Measurements from ENCODE around the gene DDX4. TPM values are rescaled to one million over a fixed set of nuclear protein-coding genes. Genes with fewer than 3 reads are reported as not detected.
"Not testable (repeated sequence)": the region's sequence is repeated elsewhere in the genome, so short reads cannot be mapped to it uniquely, and the experiment has no call there.

The DDX4 gene
- polyA plus RNA-seq, 2 donors: not detected

GRCh38 chr5:55750499-55750898, 12.6 kb downstream of the DDX4 start:
- Histone ChIP-seq H3K36me3 (ENCODE audit: control insufficient read depth in 2 of 2, insufficient read depth in 2 of 2, low read length in 1 of 2) (no peaks in the 10 kb centered on the region), H3K27me3 (ENCODE audit: control insufficient read depth in 1 of 2, insufficient read depth in 2 of 2, low read length in 2 of 2) (no peaks in the 10 kb centered on the region), H3K9me3 (ENCODE audit: control insufficient read depth in 2 of 2, insufficient read depth in 1 of 2, low read depth in 1 of 2, low read length in 1 of 2) (no peaks in the 10 kb centered on the region), H3K27ac (ENCODE audit: low read depth in 2 of 2, low read length in 1 of 2) (no peak overlapping the region), H3K4me1 (ENCODE audit: control insufficient read depth in 2 of 2, insufficient read depth in 2 of 2, low read length in 1 of 2) (no peaks in the 10 kb centered on the region), H3K4me3 (ENCODE audit: low read depth in 1 of 2, low read length in 2 of 2) (no peak overlapping the region)
- WGBS, 2 donors: 68 to 79% methylated on average over 3 of the region's 3 CpGs

- no peaks in the 10 kb centered on the region for H3K4me1 ChIP-seq (ENCODE audit: control insufficient read depth in 2 of 2, insufficient read depth in 2 of 2, low read length in 1 of 2)
- H3K27ac ChIP-seq (ENCODE audit: low read depth in 2 of 2, low read length in 1 of 2): no peak overlapping the region
- no peaks in the 10 kb centered on the region for H3K27me3 ChIP-seq (ENCODE audit: control insufficient read depth in 1 of 2, insufficient read depth in 2 of 2, low read length in 2 of 2)
- H3K4me3 ChIP-seq (ENCODE audit: low read depth in 1 of 2, low read length in 2 of 2): no peak overlapping the region
- WGBS, 2 donors: 66 to 76% methylated on average over 1 of the region's 1 CpG
- no peaks in the 10 kb centered on the region for H3K36me3 ChIP-seq (ENCODE audit: control insufficient read depth in 2 of 2, insufficient read depth in 2 of 2, low read length in 1 of 2)
- H3K9me3 ChIP-seq (ENCODE audit: control insufficient read depth in 2 of 2, insufficient read depth in 1 of 2, low read depth in 1 of 2, low read length in 1 of 2): no peaks in the 10 kb centered on the region
These were observed 20.4 kb downstream of the DDX4 start for GRCh38 chr5:55758231-55758630.

GRCh38 chr5:55758714-55759113, 20.9 kb downstream of the DDX4 start:
- H3K36me3 ChIP-seq (ENCODE audit: control insufficient read depth in 2 of 2, insufficient read depth in 2 of 2, low read length in 1 of 2): no peaks in the 10 kb centered on the region
- no peak overlapping the region for H3K4me3 ChIP-seq (ENCODE audit: low read depth in 1 of 2, low read length in 2 of 2)
- H3K9me3 ChIP-seq (ENCODE audit: control insufficient read depth in 2 of 2, insufficient read depth in 1 of 2, low read depth in 1 of 2, low read length in 1 of 2): no peaks in the 10 kb centered on the region
- WGBS, 2 donors: 65 to 74% methylated on average over 2 of the region's 2 CpGs
- H3K27ac ChIP-seq (ENCODE audit: low read depth in 2 of 2, low read length in 1 of 2): no peak overlapping the region
- no peaks in the 10 kb centered on the region for H3K4me1 ChIP-seq (ENCODE audit: control insufficient read depth in 2 of 2, insufficient read depth in 2 of 2, low read length in 1 of 2)
- H3K27me3 ChIP-seq (ENCODE audit: control insufficient read depth in 1 of 2, insufficient read depth in 2 of 2, low read length in 2 of 2): no peaks in the 10 kb centered on the region

GRCh38 chr5:55761721-55762120, 23.9 kb downstream of the DDX4 start:
- H3K27me3 ChIP-seq (ENCODE audit: control insufficient read depth in 1 of 2, insufficient read depth in 2 of 2, low read length in 2 of 2); H3K4me3 ChIP-seq (ENCODE audit: low read depth in 1 of 2, low read length in 2 of 2); H3K9me3 ChIP-seq (ENCODE audit: control insufficient read depth in 2 of 2, insufficient read depth in 1 of 2, low read depth in 1 of 2, low read length in 1 of 2); H3K4me1 ChIP-seq (ENCODE audit: control insufficient read depth in 2 of 2, insufficient read depth in 2 of 2, low read length in 1 of 2); H3K36me3 ChIP-seq (ENCODE audit: control insufficient read depth in 2 of 2, insufficient read depth in 2 of 2, low read length in 1 of 2); H3K27ac ChIP-seq (ENCODE audit: low read depth in 2 of 2, low read length in 1 of 2): not testable (repeated sequence)
- 90% methylated on average over 7 of the region's 7 CpGs for WGBS, 2 donors

- H3K4me3 ChIP-seq (ENCODE audit: low read depth in 1 of 2, low read length in 2 of 2): no peak overlapping the region
- no peaks in the 10 kb centered on the region for H3K9me3 ChIP-seq (ENCODE audit: control insufficient read depth in 2 of 2, insufficient read depth in 1 of 2, low read depth in 1 of 2, low read length in 1 of 2)
- H3K4me1 ChIP-seq (ENCODE audit: control insufficient read depth in 2 of 2, insufficient read depth in 2 of 2, low read length in 1 of 2): no peaks in the 10 kb centered on the region
- no peaks in the 10 kb centered on the region for H3K36me3 ChIP-seq (ENCODE audit: control insufficient read depth in 2 of 2, insufficient read depth in 2 of 2, low read length in 1 of 2)
- H3K27me3 ChIP-seq (ENCODE audit: control insufficient read depth in 1 of 2, insufficient read depth in 2 of 2, low read length in 2 of 2): no peaks in the 10 kb centered on the region
- WGBS, 2 donors: 75 to 78% methylated on average over 2 of the region's 2 CpGs
- H3K27ac ChIP-seq (ENCODE audit: low read depth in 2 of 2, low read length in 1 of 2): no peak overlapping the region
These were observed 26.0 kb downstream of the DDX4 start for GRCh38 chr5:55763746-55764420.

GRCh38 chr5:55768279-55768678, 30.4 kb downstream of the DDX4 start:
- Histone ChIP-seq H3K4me3 (ENCODE audit: low read depth in 1 of 2, low read length in 2 of 2) (no peak overlapping the region), H3K27me3 (ENCODE audit: control insufficient read depth in 1 of 2, insufficient read depth in 2 of 2, low read length in 2 of 2) (no peaks in the 10 kb centered on the region), H3K36me3 (ENCODE audit: control insufficient read depth in 2 of 2, insufficient read depth in 2 of 2, low read length in 1 of 2) (no peaks in the 10 kb centered on the region), H3K4me1 (ENCODE audit: control insufficient read depth in 2 of 2, insufficient read depth in 2 of 2, low read length in 1 of 2) (no peaks in the 10 kb centered on the region), H3K27ac (ENCODE audit: low read depth in 2 of 2, low read length in 1 of 2) (no peak overlapping the region), H3K9me3 (ENCODE audit: control insufficient read depth in 2 of 2, insufficient read depth in 1 of 2, low read depth in 1 of 2, low read length in 1 of 2) (no peaks in the 10 kb centered on the region)
- 98 to 99% methylated on average over 2 of the region's 2 CpGs for WGBS, 2 donors

GRCh38 chr5:55771175-55771655, 33.4 kb downstream of the DDX4 start:
- no peak overlapping the region for H3K27ac ChIP-seq (ENCODE audit: low read depth in 2 of 2, low read length in 1 of 2)
- H3K9me3 ChIP-seq (ENCODE audit: control insufficient read depth in 2 of 2, insufficient read depth in 1 of 2, low read depth in 1 of 2, low read length in 1 of 2): no peaks in the 10 kb centered on the region
- no peaks in the 10 kb centered on the region for H3K36me3 ChIP-seq (ENCODE audit: control insufficient read depth in 2 of 2, insufficient read depth in 2 of 2, low read length in 1 of 2)
- no peaks in the 10 kb centered on the region for H3K4me1 ChIP-seq (ENCODE audit: control insufficient read depth in 2 of 2, insufficient read depth in 2 of 2, low read length in 1 of 2)
- 71 to 81% methylated on average over 2 of the region's 2 CpGs for WGBS, 2 donors
- H3K27me3 ChIP-seq (ENCODE audit: control insufficient read depth in 1 of 2, insufficient read depth in 2 of 2, low read length in 2 of 2): no peaks in the 10 kb centered on the region
- no peak overlapping the region for H3K4me3 ChIP-seq (ENCODE audit: low read depth in 1 of 2, low read length in 2 of 2)

GRCh38 chr5:55773057-55773456, 35.2 kb downstream of the DDX4 start:
- WGBS, 2 donors: 78 to 86% methylated on average over 1 of the region's 1 CpG

GRCh38 chr5:55777332-55777731, 39.5 kb downstream of the DDX4 start:
- H3K4me1 ChIP-seq (ENCODE audit: control insufficient read depth in 2 of 2, insufficient read depth in 2 of 2, low read length in 1 of 2): no peaks in the 10 kb centered on the region
- H3K36me3 ChIP-seq (ENCODE audit: control insufficient read depth in 2 of 2, insufficient read depth in 2 of 2, low read length in 1 of 2): no peaks in the 10 kb centered on the region
- H3K27ac ChIP-seq (ENCODE audit: low read depth in 2 of 2, low read length in 1 of 2): no peak overlapping the region
- H3K27me3 ChIP-seq (ENCODE audit: control insufficient read depth in 1 of 2, insufficient read depth in 2 of 2, low read length in 2 of 2): no peaks in the 10 kb centered on the region
- H3K9me3 ChIP-seq (ENCODE audit: control insufficient read depth in 2 of 2, insufficient read depth in 1 of 2, low read depth in 1 of 2, low read length in 1 of 2): no peaks in the 10 kb centered on the region
- 83 to 85% methylated on average over 6 of the region's 6 CpGs for WGBS, 2 donors
- no peak overlapping the region for H3K4me3 ChIP-seq (ENCODE audit: low read depth in 1 of 2, low read length in 2 of 2)

More at GRCh38 chr5:55773057-55773456, 35.2 kb downstream of the DDX4 start:
- Histone ChIP-seq H3K36me3 (ENCODE audit: control insufficient read depth in 2 of 2, insufficient read depth in 2 of 2, low read length in 1 of 2) (no peaks in the 10 kb centered on the region), H3K4me3 (ENCODE audit: low read depth in 1 of 2, low read length in 2 of 2) (no peak overlapping the region), H3K27ac (ENCODE audit: low read depth in 2 of 2, low read length in 1 of 2) (no peak overlapping the region), H3K27me3 (ENCODE audit: control insufficient read depth in 1 of 2, insufficient read depth in 2 of 2, low read length in 2 of 2) (no peaks in the 10 kb centered on the region), H3K9me3 (ENCODE audit: control insufficient read depth in 2 of 2, insufficient read depth in 1 of 2, low read depth in 1 of 2, low read length in 1 of 2) (no peaks in the 10 kb centered on the region), H3K4me1 (ENCODE audit: control insufficient read depth in 2 of 2, insufficient read depth in 2 of 2, low read length in 1 of 2) (no peaks in the 10 kb centered on the region)

GRCh38 chr5:55800924-55801323, 63.1 kb downstream of the DDX4 start:
- Histone ChIP-seq H3K4me3 (ENCODE audit: low read depth in 1 of 2, low read length in 2 of 2) (no peak overlapping the region), H3K36me3 (ENCODE audit: control insufficient read depth in 2 of 2, insufficient read depth in 2 of 2, low read length in 1 of 2) (no peaks in the 10 kb centered on the region), H3K4me1 (ENCODE audit: control insufficient read depth in 2 of 2, insufficient read depth in 2 of 2, low read length in 1 of 2) (no peaks in the 10 kb centered on the region), H3K27me3 (ENCODE audit: control insufficient read depth in 1 of 2, insufficient read depth in 2 of 2, low read length in 2 of 2) (no peaks in the 10 kb centered on the region), H3K27ac (ENCODE audit: low read depth in 2 of 2, low read length in 1 of 2) (no peak overlapping the region), H3K9me3 (ENCODE audit: control insufficient read depth in 2 of 2, insufficient read depth in 1 of 2, low read depth in 1 of 2, low read length in 1 of 2) (no peaks in the 10 kb centered on the region)
- WGBS, 2 donors: 76 to 90% methylated on average over 6 of the region's 6 CpGs
